Measurements from ENCODE around the gene USP53.
A peak's percentile ranks its signal among the peaks of the same experiment; 100 is the strongest.
"Not testable (repeated sequence)": the region's sequence is repeated elsewhere in the genome, so short reads cannot be mapped to it uniquely, and the experiment has no call there.

USP53 gene

GRCh38 chr4:119266153-119266552 lies 53.6 kb downstream of the USP53 start:
- H3K4me3 ChIP-seq (ENCODE audit: low read depth, low read length), result no peak overlapping the region
- peaks cover 41% of the 10 kb centered on the region for H3K36me3 ChIP-seq (ENCODE audit: insufficient read depth, low read length)
- H2AFZ ChIP-seq (ENCODE audit: low read length, unreplicated experiment), result no peak overlapping the region
- H3K79me2 ChIP-seq (ENCODE audit: control insufficient read depth, insufficient read depth, low read length, unreplicated experiment), result no peaks in the 10 kb centered on the region
- no peaks in the 10 kb centered on the region for H3K27me3 ChIP-seq (ENCODE audit: insufficient read depth, low read length)
- no peak overlapping the region for H3K27ac ChIP-seq (ENCODE audit: low read depth, low read length)
- no peaks in the 10 kb centered on the region for H3K4me1 ChIP-seq (ENCODE audit: control insufficient read depth, insufficient read depth, low read length, unreplicated experiment)

- no peaks in the 10 kb centered on the region for H3K4me1 ChIP-seq (ENCODE audit: control insufficient read depth, insufficient read depth, low read length, unreplicated experiment)
- H3K27me3 ChIP-seq (ENCODE audit: insufficient read depth, low read length), result no peaks in the 10 kb centered on the region
These were observed 56.0 kb downstream of the USP53 start for GRCh38 chr4:119268466-119268865.

GRCh38 chr4:119271361-119272085 lies 59.0 kb downstream of the USP53 start:
- Histone ChIP-seq H2AFZ (ENCODE audit: low read length, unreplicated experiment) (no peak overlapping the region), H3K4me3 (ENCODE audit: low read depth, low read length) (no peak overlapping the region), H3K79me2 (ENCODE audit: control insufficient read depth, insufficient read depth, low read length, unreplicated experiment) (no peaks in the 10 kb centered on the region), H3K27ac (ENCODE audit: low read depth, low read length) (no peak overlapping the region), H3K27me3 (ENCODE audit: insufficient read depth, low read length) (no peaks in the 10 kb centered on the region), H3K36me3 (ENCODE audit: insufficient read depth, low read length) (peaks cover 25% of the 10 kb centered on the region), H3K4me1 (ENCODE audit: control insufficient read depth, insufficient read depth, low read length, unreplicated experiment) (no peaks in the 10 kb centered on the region)

More at GRCh38 chr4:119268466-119268865, 56.0 kb downstream of the USP53 start:
- H3K79me2 ChIP-seq (ENCODE audit: control insufficient read depth, insufficient read depth, low read length, unreplicated experiment), result no peaks in the 10 kb centered on the region
- no peak overlapping the region for H3K27ac ChIP-seq (ENCODE audit: low read depth, low read length)
- no peak overlapping the region for H2AFZ ChIP-seq (ENCODE audit: low read length, unreplicated experiment)
- peaks cover 37% of the 10 kb centered on the region for H3K36me3 ChIP-seq (ENCODE audit: insufficient read depth, low read length)
- H3K4me3 ChIP-seq (ENCODE audit: low read depth, low read length), result no peak overlapping the region

GRCh38 chr4:119279541-119279940 lies 67.0 kb downstream of the USP53 start:
- not testable (repeated sequence) for H3K79me2 ChIP-seq (ENCODE audit: control insufficient read depth, insufficient read depth, low read length, unreplicated experiment); H3K27ac ChIP-seq (ENCODE audit: low read depth, low read length); H3K36me3 ChIP-seq (ENCODE audit: insufficient read depth, low read length); H3K4me3 ChIP-seq (ENCODE audit: low read depth, low read length); H3K4me1 ChIP-seq (ENCODE audit: control insufficient read depth, insufficient read depth, low read length, unreplicated experiment); H2AFZ ChIP-seq (ENCODE audit: low read length, unreplicated experiment); H3K27me3 ChIP-seq (ENCODE audit: insufficient read depth, low read length)

GRCh38 chr4:119279945-119280344 lies 67.4 kb downstream of the USP53 start:
- H3K36me3 ChIP-seq (ENCODE audit: insufficient read depth, low read length); H3K79me2 ChIP-seq (ENCODE audit: control insufficient read depth, insufficient read depth, low read length, unreplicated experiment); H3K4me1 ChIP-seq (ENCODE audit: control insufficient read depth, insufficient read depth, low read length, unreplicated experiment); H3K27ac ChIP-seq (ENCODE audit: low read depth, low read length); H3K4me3 ChIP-seq (ENCODE audit: low read depth, low read length); H2AFZ ChIP-seq (ENCODE audit: low read length, unreplicated experiment); H3K27me3 ChIP-seq (ENCODE audit: insufficient read depth, low read length): not testable (repeated sequence)

GRCh38 chr4:119281393-119281792 lies 68.9 kb downstream of the USP53 start:
- H3K27ac ChIP-seq (ENCODE audit: low read depth, low read length), result no peak overlapping the region
- H3K4me1 ChIP-seq (ENCODE audit: control insufficient read depth, insufficient read depth, low read length, unreplicated experiment), result peaks cover 6% of the 10 kb centered on the region
- 0 out of 2 replicates have a peak, but pooled peaks cover 10% of the 10 kb centered on the region for H3K36me3 ChIP-seq (ENCODE audit: insufficient read depth, low read length)
- no peaks in the 10 kb centered on the region for H3K27me3 ChIP-seq (ENCODE audit: insufficient read depth, low read length)
- no peak overlapping the region for H3K4me3 ChIP-seq (ENCODE audit: low read depth, low read length)
- no peak overlapping the region for H2AFZ ChIP-seq (ENCODE audit: low read length, unreplicated experiment)
- H3K79me2 ChIP-seq (ENCODE audit: control insufficient read depth, insufficient read depth, low read length, unreplicated experiment), result peaks cover 3% of the 10 kb centered on the region

- Histone ChIP-seq H3K27me3 (ENCODE audit: insufficient read depth, low read length) (no peaks in the 10 kb centered on the region), H3K4me3 (ENCODE audit: low read depth, low read length) (peak overlapping the region; percentile 73), H3K4me1 (ENCODE audit: control insufficient read depth, insufficient read depth, low read length, unreplicated experiment) (peaks cover 6% of the 10 kb centered on the region), H3K79me2 (ENCODE audit: control insufficient read depth, insufficient read depth, low read length, unreplicated experiment) (peaks cover 3% of the 10 kb centered on the region), H3K36me3 (ENCODE audit: insufficient read depth, low read length) (0 out of 2 replicates have a peak, but pooled peaks cover 10% of the 10 kb centered on the region), H2AFZ (ENCODE audit: low read length, unreplicated experiment) (peak overlapping the region; percentile 86), H3K27ac (ENCODE audit: low read depth, low read length) (peak overlapping the region; percentile 35)
These were observed 72.6 kb downstream of the USP53 start for GRCh38 chr4:119284876-119285780.

- H3K79me2 ChIP-seq (ENCODE audit: control insufficient read depth, insufficient read depth, low read length, unreplicated experiment), result peaks cover 3% of the 10 kb centered on the region
- no peaks in the 10 kb centered on the region for H3K27me3 ChIP-seq (ENCODE audit: insufficient read depth, low read length)
- peaks cover 6% of the 10 kb centered on the region for H3K4me1 ChIP-seq (ENCODE audit: control insufficient read depth, insufficient read depth, low read length, unreplicated experiment)
- H3K27ac ChIP-seq (ENCODE audit: low read depth, low read length), result no peak overlapping the region
- H3K4me3 ChIP-seq (ENCODE audit: low read depth, low read length), result no peak overlapping the region
- H2AFZ ChIP-seq (ENCODE audit: low read length, unreplicated experiment), result no peak overlapping the region
- H3K36me3 ChIP-seq (ENCODE audit: insufficient read depth, low read length), result no peaks in the 10 kb centered on the region
These were observed 74.0 kb downstream of the USP53 start for GRCh38 chr4:119286377-119287002.

- H2AFZ ChIP-seq (ENCODE audit: low read length, unreplicated experiment), result no peak overlapping the region
- H3K27ac ChIP-seq (ENCODE audit: low read depth, low read length), result no peak overlapping the region
- no peak overlapping the region for H3K4me3 ChIP-seq (ENCODE audit: low read depth, low read length)
- no peaks in the 10 kb centered on the region for H3K27me3 ChIP-seq (ENCODE audit: insufficient read depth, low read length)
- H3K79me2 ChIP-seq (ENCODE audit: control insufficient read depth, insufficient read depth, low read length, unreplicated experiment), result no peaks in the 10 kb centered on the region
- peaks cover 8% of the 10 kb centered on the region for H3K36me3 ChIP-seq (ENCODE audit: insufficient read depth, low read length)
- peaks cover 6% of the 10 kb centered on the region for H3K4me1 ChIP-seq (ENCODE audit: control insufficient read depth, insufficient read depth, low read length, unreplicated experiment)
These were observed 76.8 kb downstream of the USP53 start for GRCh38 chr4:119289313-119289712.

GRCh38 chr4:119290598-119290997 lies 78.1 kb downstream of the USP53 start:
- Histone ChIP-seq H3K79me2 (ENCODE audit: control insufficient read depth, insufficient read depth, low read length, unreplicated experiment) (no peaks in the 10 kb centered on the region), H2AFZ (ENCODE audit: low read length, unreplicated experiment) (no peak overlapping the region)

More at GRCh38 chr4:119290598-119290997, 78.1 kb downstream of the USP53 start:
- peaks cover 13% of the 10 kb centered on the region for H3K36me3 ChIP-seq (ENCODE audit: insufficient read depth, low read length)
- H3K27me3 ChIP-seq (ENCODE audit: insufficient read depth, low read length), result no peaks in the 10 kb centered on the region
- peaks cover 3% of the 10 kb centered on the region for H3K4me1 ChIP-seq (ENCODE audit: control insufficient read depth, insufficient read depth, low read length, unreplicated experiment)
- no peak overlapping the region for H3K4me3 ChIP-seq (ENCODE audit: low read depth, low read length)
- H3K27ac ChIP-seq (ENCODE audit: low read depth, low read length), result no peak overlapping the region
